ENCODE results near the gene RAB3B.

GRCh38 chr1:51859333-51859732 is 131.2 kb downstream of the RAB3B start:
- TF ChIP-seq, protein P1, sequence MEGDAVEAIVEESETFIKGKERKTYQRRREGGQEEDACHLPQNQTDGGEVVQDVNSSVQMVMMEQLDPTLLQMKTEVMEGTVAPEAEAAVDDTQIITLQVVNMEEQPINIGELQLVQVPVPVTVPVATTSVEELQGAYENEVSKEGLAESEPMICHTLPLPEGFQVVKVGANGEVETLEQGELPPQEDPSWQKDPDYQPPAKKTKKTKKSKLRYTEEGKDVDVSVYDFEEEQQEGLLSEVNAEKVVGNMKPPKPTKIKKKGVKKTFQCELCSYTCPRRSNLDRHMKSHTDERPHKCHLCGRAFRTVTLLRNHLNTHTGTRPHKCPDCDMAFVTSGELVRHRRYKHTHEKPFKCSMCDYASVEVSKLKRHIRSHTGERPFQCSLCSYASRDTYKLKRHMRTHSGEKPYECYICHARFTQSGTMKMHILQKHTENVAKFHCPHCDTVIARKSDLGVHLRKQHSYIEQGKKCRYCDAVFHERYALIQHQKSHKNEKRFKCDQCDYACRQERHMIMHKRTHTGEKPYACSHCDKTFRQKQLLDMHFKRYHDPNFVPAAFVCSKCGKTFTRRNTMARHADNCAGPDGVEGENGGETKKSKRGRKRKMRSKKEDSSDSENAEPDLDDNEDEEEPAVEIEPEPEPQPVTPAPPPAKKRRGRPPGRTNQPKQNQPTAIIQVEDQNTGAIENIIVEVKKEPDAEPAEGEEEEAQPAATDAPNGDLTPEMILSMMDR (IDR thresholded peaks at IDR 0.05), result no peak
- no peak for TF ChIP-seq POLR2A (IDR thresholded peaks at IDR 0.05)

Measured in breast epithelium (tissue), 3 donors.